Measurements from ENCODE around the gene SLC2A10. TPM values are rescaled to one million over a fixed set of nuclear protein-coding genes. Genes with fewer than 3 reads are reported as not detected.

SLC2A10 gene
- total and polyA plus RNA-seq, 2 donors (not counting 1 experiment from before 2014, with no cell fraction given), result 35.3 to 47.2 TPM

DNA sequence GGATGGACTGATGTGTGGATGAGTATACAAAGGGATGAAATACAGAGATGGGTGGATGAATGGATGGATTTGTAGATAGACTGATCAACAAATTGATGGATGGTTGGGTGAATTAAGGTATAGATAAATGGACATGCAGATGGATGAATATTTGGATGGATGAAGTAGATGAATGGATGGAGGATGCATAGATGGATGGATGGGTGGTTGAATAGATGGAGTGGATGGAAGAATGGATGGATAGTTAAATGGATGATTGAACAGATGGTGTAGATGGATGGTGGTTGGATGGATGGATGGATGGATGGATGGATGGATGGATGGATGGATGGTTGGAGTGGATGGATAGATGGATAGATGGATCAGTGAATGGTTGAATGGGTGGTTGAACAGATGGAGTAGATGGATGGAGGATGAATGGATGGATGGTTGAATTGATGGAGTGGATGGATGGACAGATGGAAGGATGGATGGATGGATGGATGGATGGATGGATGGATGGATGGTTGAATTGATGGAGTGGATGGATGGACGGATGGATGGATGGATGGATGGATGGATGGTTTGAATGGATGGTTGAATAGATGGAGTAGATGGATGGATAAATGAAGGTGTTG lies 15.0 kb downstream of the SLC2A10 start:
- no peak overlapping the region for H3K4me2 ChIP-seq (ENCODE audit: extremely low read depth, insufficient read depth, low read length)
- H2AFZ ChIP-seq (ENCODE audit: low read length), result no peak overlapping the region
- no peaks in the 10 kb centered on the region for H3K9me3 ChIP-seq (ENCODE audit: control insufficient read depth, insufficient read depth, low read depth, low read length)
- no peak for TF ChIP-seq EZH2 (IDR thresholded peaks at IDR 0.05; ENCODE audit: low read length, missing control alignments)
- TF ChIP-seq CTCF (conservative IDR thresholded peaks at IDR 0.05 in 1 of 2, IDR thresholded peaks at IDR 0.05 in 1 of 2; ENCODE audit: low read depth in 1 of 2, low read length in 2 of 2), result no peak
- H3K27me3 ChIP-seq (ENCODE audit: control insufficient read depth, insufficient read depth, low read length), result no peaks in the 10 kb centered on the region
- no peaks in the 10 kb centered on the region for H4K20me1 ChIP-seq (ENCODE audit: control insufficient read depth, extremely low read depth, insufficient read depth, low read length)
- H3K4me1 ChIP-seq (ENCODE audit: control insufficient read depth, extremely low read depth, insufficient read depth, low read length), result no peaks in the 10 kb centered on the region
- DNase-seq (ENCODE audit: low read depth in 2 of 2), result no peak
- H3K36me3 ChIP-seq (ENCODE audit: control insufficient read depth, insufficient read depth, low read length), result peaks cover 5% of the 10 kb centered on the region
- H3K4me3 ChIP-seq (replicated peaks in 1 of 4; ENCODE audit: control extremely low read depth in 1 of 4, insufficient read depth in 1 of 4, low read depth in 3 of 4, low read length in 4 of 4), result no peak overlapping the region
- H3K79me2 ChIP-seq (ENCODE audit: control insufficient read depth, insufficient read depth, low read length), result no peaks in the 10 kb centered on the region
- no peak overlapping the region for H3K27ac ChIP-seq (ENCODE audit: insufficient read depth, low read length)
- no peak overlapping the region for H3K9ac ChIP-seq (ENCODE audit: insufficient read depth, low read length)

DNA sequence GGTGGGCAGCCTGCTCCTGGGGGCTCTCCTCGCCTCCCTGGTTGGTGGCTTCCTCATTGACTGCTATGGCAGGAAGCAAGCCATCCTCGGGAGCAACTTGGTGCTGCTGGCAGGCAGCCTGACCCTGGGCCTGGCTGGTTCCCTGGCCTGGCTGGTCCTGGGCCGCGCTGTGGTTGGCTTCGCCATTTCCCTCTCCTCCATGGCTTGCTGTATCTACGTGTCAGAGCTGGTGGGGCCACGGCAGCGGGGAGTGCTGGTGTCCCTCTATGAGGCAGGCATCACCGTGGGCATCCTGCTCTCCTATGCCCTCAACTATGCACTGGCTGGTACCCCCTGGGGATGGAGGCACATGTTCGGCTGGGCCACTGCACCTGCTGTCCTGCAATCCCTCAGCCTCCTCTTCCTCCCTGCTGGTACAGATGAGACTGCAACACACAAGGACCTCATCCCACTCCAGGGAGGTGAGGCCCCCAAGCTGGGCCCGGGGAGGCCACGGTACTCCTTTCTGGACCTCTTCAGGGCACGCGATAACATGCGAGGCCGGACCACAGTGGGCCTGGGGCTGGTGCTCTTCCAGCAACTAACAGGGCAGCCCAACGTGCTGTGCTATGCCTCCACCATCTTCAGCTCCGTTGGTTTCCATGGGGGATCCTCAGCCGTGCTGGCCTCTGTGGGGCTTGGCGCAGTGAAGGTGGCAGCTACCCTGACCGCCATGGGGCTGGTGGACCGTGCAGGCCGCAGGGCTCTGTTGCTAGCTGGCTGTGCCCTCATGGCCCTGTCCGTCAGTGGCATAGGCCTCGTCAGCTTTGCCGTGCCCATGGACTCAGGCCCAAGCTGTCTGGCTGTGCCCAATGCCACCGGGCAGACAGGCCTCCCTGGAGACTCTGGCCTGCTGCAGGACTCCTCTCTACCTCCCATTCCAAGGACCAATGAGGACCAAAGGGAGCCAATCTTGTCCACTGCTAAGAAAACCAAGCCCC lies 16.0 kb downstream of the SLC2A10 start:
- Histone ChIP-seq H3K79me2 (ENCODE audit: control insufficient read depth, insufficient read depth, low read length) (no peaks in the 10 kb centered on the region), H3K4me1 (ENCODE audit: control insufficient read depth, extremely low read depth, insufficient read depth, low read length) (no peaks in the 10 kb centered on the region), H3K9me3 (ENCODE audit: control insufficient read depth, insufficient read depth, low read depth, low read length) (no peaks in the 10 kb centered on the region), H4K20me1 (ENCODE audit: control insufficient read depth, extremely low read depth, insufficient read depth, low read length) (no peaks in the 10 kb centered on the region), H2AFZ (ENCODE audit: low read length) (no peak overlapping the region), H3K27ac (ENCODE audit: insufficient read depth, low read length) (no peak overlapping the region), H3K27me3 (ENCODE audit: control insufficient read depth, insufficient read depth, low read length) (no peaks in the 10 kb centered on the region), H3K4me2 (ENCODE audit: extremely low read depth, insufficient read depth, low read length) (no peak overlapping the region), H3K4me3 (replicated peaks in 1 of 4; ENCODE audit: control extremely low read depth in 1 of 4, insufficient read depth in 1 of 4, low read depth in 3 of 4, low read length in 4 of 4) (no peak overlapping the region), H3K9ac (ENCODE audit: insufficient read depth, low read length) (no peak overlapping the region), H3K36me3 (ENCODE audit: control insufficient read depth, insufficient read depth, low read length) (peaks cover 5% of the 10 kb centered on the region)
- no peak for TF ChIP-seq CTCF (conservative IDR thresholded peaks at IDR 0.05 in 1 of 2, IDR thresholded peaks at IDR 0.05 in 1 of 2; ENCODE audit: low read depth in 1 of 2, low read length in 2 of 2)
- no peak for TF ChIP-seq EZH2 (IDR thresholded peaks at IDR 0.05; ENCODE audit: low read length, missing control alignments)
- DNase-seq (ENCODE audit: low read depth in 2 of 2), result no peak

DNA sequence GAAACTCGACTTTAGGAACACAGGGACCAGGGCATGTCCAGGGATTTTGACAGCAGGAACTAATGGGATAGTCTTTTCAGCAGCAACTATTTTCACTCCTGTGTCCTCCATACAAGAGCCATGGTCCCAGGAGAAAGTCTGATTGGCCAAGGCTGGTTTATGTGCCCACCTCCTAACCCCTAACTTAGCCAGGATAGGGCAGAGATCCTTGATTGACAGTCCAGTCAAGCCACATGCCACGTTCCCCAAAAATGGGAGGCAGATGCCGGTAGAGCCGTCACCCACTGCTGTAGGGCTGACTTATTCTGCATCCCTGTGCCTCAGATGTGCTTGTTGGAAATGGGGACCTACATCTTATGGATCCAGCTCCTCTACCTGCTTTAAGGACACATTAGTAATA lies 22.3 kb downstream of the SLC2A10 start:
- Histone ChIP-seq H3K27ac (ENCODE audit: insufficient read depth, low read length) (no peak overlapping the region), H3K27me3 (ENCODE audit: control insufficient read depth, insufficient read depth, low read length) (no peaks in the 10 kb centered on the region), H3K9ac (ENCODE audit: insufficient read depth, low read length) (no peak overlapping the region), H4K20me1 (ENCODE audit: control insufficient read depth, extremely low read depth, insufficient read depth, low read length) (no peaks in the 10 kb centered on the region), H3K9me3 (ENCODE audit: control insufficient read depth, insufficient read depth, low read depth, low read length) (no peaks in the 10 kb centered on the region), H3K79me2 (ENCODE audit: control insufficient read depth, insufficient read depth, low read length) (no peaks in the 10 kb centered on the region), H3K36me3 (ENCODE audit: control insufficient read depth, insufficient read depth, low read length) (peaks cover 2% of the 10 kb centered on the region), H3K4me3 (replicated peaks in 1 of 4; ENCODE audit: control extremely low read depth in 1 of 4, insufficient read depth in 1 of 4, low read depth in 3 of 4, low read length in 4 of 4) (no peak overlapping the region), H3K4me2 (ENCODE audit: extremely low read depth, insufficient read depth, low read length) (no peak overlapping the region), H2AFZ (ENCODE audit: low read length) (no peak overlapping the region), H3K4me1 (ENCODE audit: control insufficient read depth, extremely low read depth, insufficient read depth, low read length) (no peaks in the 10 kb centered on the region)
- DNase-seq (ENCODE audit: low read depth in 2 of 2), result no peak
- TF ChIP-seq CTCF (conservative IDR thresholded peaks at IDR 0.05 in 1 of 2, IDR thresholded peaks at IDR 0.05 in 1 of 2; ENCODE audit: low read depth in 1 of 2, low read length in 2 of 2), result no peak
- TF ChIP-seq EZH2 (IDR thresholded peaks at IDR 0.05; ENCODE audit: low read length, missing control alignments), result no peak
